ENCODE data around the gene DLX6.
"Not testable (repeated sequence)": the region's sequence is repeated elsewhere in the genome, so short reads cannot be mapped to it uniquely, and the experiment has no call there.

DLX6 gene

DNA sequence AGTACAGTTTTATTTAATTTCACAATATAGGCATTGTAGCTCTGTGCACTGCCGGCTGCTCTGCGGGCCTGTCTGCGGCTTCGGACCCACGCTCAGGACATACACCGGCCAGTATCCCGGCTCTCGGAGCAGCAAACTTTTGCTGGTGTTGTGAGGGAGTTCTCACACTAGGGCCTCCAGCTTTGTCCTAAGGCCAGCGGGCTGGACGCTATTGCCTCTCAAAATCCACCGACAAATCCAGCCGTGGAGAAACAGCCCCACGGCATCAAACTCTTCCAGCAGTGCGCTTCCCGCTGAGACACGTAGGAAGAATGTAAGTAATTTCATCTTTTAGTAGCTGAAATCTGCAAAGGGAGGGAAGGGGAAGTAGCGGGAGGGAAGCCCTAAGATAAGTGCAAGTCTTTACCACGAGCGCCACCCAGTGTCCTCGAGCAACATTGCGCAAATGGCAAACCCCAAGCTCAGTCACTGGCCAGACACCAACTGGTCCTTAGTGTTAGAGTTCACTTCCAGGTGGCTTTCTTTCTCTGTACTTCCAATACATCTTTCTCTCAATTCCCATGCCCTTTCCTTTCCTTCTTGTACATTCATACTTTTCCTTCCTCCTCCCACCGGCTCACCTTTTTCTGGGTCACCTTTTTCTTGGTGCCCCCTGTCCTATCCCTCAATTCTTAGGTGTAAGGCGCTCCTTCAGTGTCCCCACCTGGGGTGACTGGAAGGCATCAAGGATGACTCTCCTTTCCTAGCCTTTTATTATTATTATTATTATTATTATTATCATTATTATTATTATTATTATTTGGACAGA, 22.3 kb downstream of the DLX6 start:
- Histone ChIP-seq H3K4me1 (ENCODE audit: control insufficient read depth, insufficient read depth, low read length) (peaks cover 40% of the 10 kb centered on the region), H3K4me3 (ENCODE audit: low read depth, low read length) (peak overlapping the region; percentile 53), H3K27me3 (ENCODE audit: control insufficient read depth, insufficient read depth, low read length) (peaks cover 73% of the 10 kb centered on the region)

DNA sequence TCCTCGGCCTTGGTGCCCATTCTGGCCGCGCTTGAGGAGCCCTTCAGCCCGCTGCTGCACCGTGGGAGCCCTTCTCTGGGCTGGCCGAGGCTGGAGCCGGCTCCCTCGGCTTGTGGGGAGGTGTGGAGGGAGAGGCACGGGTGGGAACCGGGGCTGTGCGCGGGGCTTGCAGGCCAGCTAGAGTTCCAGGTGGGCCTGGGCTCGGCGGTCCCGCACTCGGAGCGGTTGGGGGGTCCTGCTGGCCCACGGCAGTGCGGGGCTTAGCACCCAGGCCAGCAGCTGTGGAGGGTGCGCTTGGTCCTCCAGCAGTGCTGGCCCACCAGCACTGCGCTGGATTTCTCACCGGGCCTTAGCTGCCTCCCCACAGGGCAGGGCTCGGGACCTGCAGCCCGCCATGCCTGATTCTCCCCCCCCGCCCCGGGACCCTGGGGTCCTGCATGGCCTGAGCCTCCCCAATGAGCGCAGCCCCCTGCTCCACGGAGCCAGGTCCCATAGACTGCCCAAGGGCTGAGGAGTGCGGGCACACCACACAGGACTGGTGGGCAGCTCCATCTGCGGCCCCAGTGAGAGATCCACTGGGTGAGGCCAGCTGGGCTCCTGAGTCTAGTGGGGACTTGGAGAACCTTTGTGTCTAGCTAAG, 29.0 kb downstream of the DLX6 start:
- peaks cover 12% of the 10 kb centered on the region for H3K27me3 ChIP-seq (ENCODE audit: control insufficient read depth, insufficient read depth, low read length)
- not testable (repeated sequence) for H3K4me3 ChIP-seq (ENCODE audit: low read depth, low read length); H3K9ac ChIP-seq (ENCODE audit: low read depth, low read length); H3K4me1 ChIP-seq (ENCODE audit: control insufficient read depth, insufficient read depth, low read length); H3K36me3 ChIP-seq (ENCODE audit: control insufficient read depth, insufficient read depth, low read length); H3K9me3 ChIP-seq (ENCODE audit: control insufficient read depth, insufficient read depth, low read length); H3K27ac ChIP-seq (ENCODE audit: low read depth, low read length)

More for the DNA sequence above, 22.3 kb downstream of the DLX6 start:
- Histone ChIP-seq H3K9me3 (ENCODE audit: control insufficient read depth, insufficient read depth, low read length) (no peaks in the 10 kb centered on the region), H3K9ac (ENCODE audit: low read depth, low read length) (no peak overlapping the region), H3K36me3 (ENCODE audit: control insufficient read depth, insufficient read depth, low read length) (no peaks in the 10 kb centered on the region), H3K27ac (ENCODE audit: low read depth, low read length) (no peak overlapping the region)

DNA sequence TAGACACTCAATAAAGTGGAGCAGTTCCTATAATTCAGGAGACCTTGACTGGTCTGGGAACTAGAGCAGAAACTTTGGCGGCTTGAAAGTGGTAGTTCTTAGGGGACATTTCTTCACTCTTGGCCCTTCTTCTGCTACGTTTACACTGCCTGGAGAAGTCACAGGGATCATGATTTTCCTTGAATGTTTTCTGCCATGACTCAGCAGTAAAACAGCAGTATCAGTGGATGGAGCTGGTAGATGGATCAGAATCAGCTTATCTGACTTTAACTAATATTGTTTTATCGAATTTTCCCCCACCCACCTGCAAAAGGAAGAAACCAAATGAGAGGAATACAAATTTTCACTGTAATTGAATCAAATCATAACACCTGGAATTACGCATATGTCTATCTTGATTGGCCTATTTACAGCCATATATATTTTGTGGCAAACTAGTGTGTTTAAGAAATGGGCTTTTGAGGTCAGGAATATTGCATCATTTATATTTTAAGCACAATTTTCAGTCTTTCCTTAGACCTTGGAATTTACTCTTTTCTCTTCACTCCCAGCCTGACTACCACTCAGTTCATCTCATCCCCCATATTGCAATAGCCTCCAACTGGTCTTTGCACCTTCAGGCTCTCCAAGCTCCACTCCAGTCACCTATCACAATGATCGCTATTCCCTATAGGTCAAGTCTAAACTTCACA, 34.2 kb downstream of the DLX6 start:
- Histone ChIP-seq H3K27ac (ENCODE audit: low read depth, low read length) (no peak overlapping the region), H3K27me3 (ENCODE audit: control insufficient read depth, insufficient read depth, low read length) (no peaks in the 10 kb centered on the region), H3K9me3 (ENCODE audit: control insufficient read depth, insufficient read depth, low read length) (no peaks in the 10 kb centered on the region), H3K4me1 (ENCODE audit: control insufficient read depth, insufficient read depth, low read length) (no peaks in the 10 kb centered on the region), H3K4me3 (ENCODE audit: low read depth, low read length) (no peak overlapping the region), H3K9ac (ENCODE audit: low read depth, low read length) (no peak overlapping the region), H3K36me3 (ENCODE audit: control insufficient read depth, insufficient read depth, low read length) (no peaks in the 10 kb centered on the region)

- Histone ChIP-seq H3K36me3 (ENCODE audit: control insufficient read depth, insufficient read depth, low read length) (no peaks in the 10 kb centered on the region), H3K4me3 (ENCODE audit: low read depth, low read length) (no peak overlapping the region), H3K9me3 (ENCODE audit: control insufficient read depth, insufficient read depth, low read length) (no peaks in the 10 kb centered on the region), H3K27me3 (ENCODE audit: control insufficient read depth, insufficient read depth, low read length) (no peaks in the 10 kb centered on the region), H3K27ac (ENCODE audit: low read depth, low read length) (no peak overlapping the region), H3K9ac (ENCODE audit: low read depth, low read length) (no peak overlapping the region), H3K4me1 (ENCODE audit: control insufficient read depth, insufficient read depth, low read length) (no peaks in the 10 kb centered on the region)
These were observed 37.9 kb downstream of the DLX6 start for GRCh38 chr7:97043281-97043680.

Data from HUES48 (cell line).